HS-27A (cell line): Measurements from ENCODE around the gene OR10R2.
"Not testable (repeated sequence)": the region's sequence is repeated elsewhere in the genome, so short reads cannot be mapped to it uniquely, and the experiment has no call there.

Experiments
- DNase-seq: peaks from one replicate; pipeline ENCODE4 v3.0.0-alpha.2; 2012; ENCODE audit warnings: low read depth, missing footprints

OR10R2 gene

GRCh38 chr1:158471920-158472319, at the start of gene OR10R2:
TSS of gene OR10R2 (plus strand) at chr1:158472220. CDS start at chr1:158472326, 106 bp downstream.
- no peak for DNase-seq

GRCh38 chr1:158425027-158425426, 47.0 kb upstream of the OR10R2 start:
- no peak for DNase-seq

GRCh38 chr1:158426137-158426536, 45.9 kb upstream of the OR10R2 start, which contains the start of gene OR10K2:
TSS of gene OR10K2 (minus strand) at chr1:158426237. CDS start at chr1:158420866, 5,371 bp downstream.
- no peak for DNase-seq

GRCh38 chr1:158430163-158430562, 41.9 kb upstream of the OR10R2 start:
- DNase-seq, result not testable (repeated sequence)

GRCh38 chr1:158434741-158435140, 37.3 kb upstream of the OR10R2 start:
- DNase-seq, result no peak

- no peak for DNase-seq
Measured at GRCh38 chr1:158445376-158445775, 26.6 kb upstream of the OR10R2 start.

- DNase-seq, result no peak
Measured at GRCh38 chr1:158454537-158454936, 17.5 kb upstream of the OR10R2 start.

- no peak for DNase-seq
Measured at GRCh38 chr1:158457246-158457645, 14.8 kb upstream of the OR10R2 start.

- no peak for DNase-seq
Measured at GRCh38 chr1:158458263-158458662, 13.8 kb upstream of the OR10R2 start.

GRCh38 chr1:158461534-158461933, 10.5 kb upstream of the OR10R2 start, which contains the start of gene OR10K1:
TSS of gene OR10K1 (plus strand) at chr1:158461834. CDS start at chr1:158465562, 3,728 bp downstream.
- DNase-seq, result no peak

- DNase-seq, result no peak
Measured at GRCh38 chr1:158485455-158485854, 13.4 kb downstream of the OR10R2 start.

- DNase-seq, result no peak
Measured at GRCh38 chr1:158491316-158491715, 19.3 kb downstream of the OR10R2 start.

- no peak for DNase-seq
Measured at GRCh38 chr1:158493054-158493453, 21.0 kb downstream of the OR10R2 start.

- DNase-seq, result no peak
Measured at GRCh38 chr1:158494796-158495195, 22.8 kb downstream of the OR10R2 start.

GRCh38 chr1:158496374-158496773, 24.4 kb downstream of the OR10R2 start:
- no peak for DNase-seq

GRCh38 chr1:158506369-158506987, 34.5 kb downstream of the OR10R2 start:
- DNase-seq, result no peak

- DNase-seq, result no peak
Measured at GRCh38 chr1:158507511-158507910, 35.5 kb downstream of the OR10R2 start.

GRCh38 chr1:158509471-158510156, 37.6 kb downstream of the OR10R2 start:
- no peak for DNase-seq

- DNase-seq, result no peak
Measured at GRCh38 chr1:158516966-158517365, 44.9 kb downstream of the OR10R2 start.

- DNase-seq, result no peak
Measured at GRCh38 chr1:158520021-158520420, 48.0 kb downstream of the OR10R2 start.

- DNase-seq, result no peak
Measured at GRCh38 chr1:158520955-158521665, 49.1 kb downstream of the OR10R2 start.

- DNase-seq, result no peak
Measured at GRCh38 chr1:158521666-158522058, 49.6 kb downstream of the OR10R2 start.
